Activated naive CD4-positive, alpha-beta T cell treated with Interleukin-2 at 50 U/mL for 16 hours (primary cell): ENCODE data around the gene SKA2.
"Not testable (repeated sequence)": the region's sequence is repeated elsewhere in the genome, so short reads cannot be mapped to it uniquely, and the experiment has no call there.

Experiments
- DNase-seq: peaks from one replicate; pipeline ENCODE4 v3.0.0-alpha.2; 2020

The SKA2 gene

GRCh38 chr17:59094861-59095530, 60.0 kb downstream of the SKA2 start:
- DNase-seq, result no peak

- no peak for DNase-seq
These were observed 61.2 kb downstream of the SKA2 start for GRCh38 chr17:59093702-59094231.

- no peak for DNase-seq
These were observed 61.8 kb downstream of the SKA2 start for GRCh38 chr17:59093145-59093701.

- not testable (repeated sequence) for DNase-seq
These were observed 64.4 kb downstream of the SKA2 start for GRCh38 chr17:59090593-59090992.

- no peak for DNase-seq
These were observed 70.8 kb downstream of the SKA2 start for GRCh38 chr17:59084154-59084553.

GRCh38 chr17:59074494-59074893, 80.5 kb downstream of the SKA2 start:
- no peak for DNase-seq

- no peak for DNase-seq
These were observed 81.0 kb downstream of the SKA2 start for GRCh38 chr17:59073972-59074371.

GRCh38 chr17:59069856-59070255, 85.1 kb downstream of the SKA2 start:
- no peak for DNase-seq

GRCh38 chr17:59067756-59068155, 87.2 kb downstream of the SKA2 start:
- DNase-seq, result no peak

- DNase-seq, result no peak
These were observed 87.6 kb downstream of the SKA2 start for GRCh38 chr17:59067340-59067739.

GRCh38 chr17:59062509-59062908, 92.5 kb downstream of the SKA2 start:
- no peak for DNase-seq
